Measurements from ENCODE around the gene IRF2BP1. TPM values are rescaled to one million over a fixed set of nuclear protein-coding genes. Genes with fewer than 3 reads are reported as not detected.

The IRF2BP1 gene
- total and polyA plus RNA-seq, 2 of the 13 experiments (the other 11 are each of a cell fraction or from before 2014, with no cell fraction given) = 4.3 to 14.3 TPM

- TF ChIP-seq ZMAT5 (CRISPR knock-in tag; IDR thresholded peaks at IDR 0.05; ENCODE audit: borderline replicate concordance, low read depth) = no peak
- TF ChIP-seq ATF7-NPFF (CRISPR knock-in tag; IDR thresholded peaks at IDR 0.05; ENCODE audit: low read depth) = no peak
- peak; percentile 58; the same call in 1 of the 2 replicates for TF ChIP-seq TMF1 (CRISPR knock-in tag; IDR thresholded peaks at IDR 0.05; ENCODE audit: low read depth)
- TF ChIP-seq SMAD3 (CRISPR knock-in tag; IDR thresholded peaks at IDR 0.05) = 0 out of 2 replicates have a peak, but pooled peaks have one; percentile 23
- TF ChIP-seq TBX2 (CRISPR knock-in tag; IDR thresholded peaks at IDR 0.05; ENCODE audit: borderline replicate concordance) = peak; percentile 42; the same call in 1 of the 2 replicates
- TF ChIP-seq ELF1 (CRISPR knock-in tag; IDR thresholded peaks at IDR 0.05) = peak; percentile 33; the same call in 1 of the 2 replicates
- no peak for TF ChIP-seq SP1 (IDR thresholded peaks at IDR 0.05)
- TF ChIP-seq SP1 (CRISPR knock-in tag; IDR thresholded peaks at IDR 0.05) = peak; percentile 31; the same call in 1 of the 2 replicates
- TF ChIP-seq ARID4A (CRISPR knock-in tag; IDR thresholded peaks at IDR 0.05; ENCODE audit: borderline replicate concordance) = no peak; the same call in none of the 2 replicates
- no peak for TF ChIP-seq ZNF512B (CRISPR knock-in tag; IDR thresholded peaks at IDR 0.05; ENCODE audit: borderline replicate concordance)
- peak; percentile 40; the same call in 1 of the 2 replicates for TF ChIP-seq ZBED4 (CRISPR knock-in tag; IDR thresholded peaks at IDR 0.05; ENCODE audit: borderline replicate concordance)
- TF ChIP-seq GATAD1 (CRISPR knock-in tag; IDR thresholded peaks at IDR 0.05) = peak; percentile 44; the same call in 1 of the 2 replicates
- peak; percentile 51; the same call in 1 of the 2 replicates for TF ChIP-seq MYC (CRISPR knock-in tag; IDR thresholded peaks at IDR 0.05; ENCODE audit: borderline replicate concordance)
Observed at GRCh38 chr19:45881909-45882528, 3.9 kb downstream of the IRF2BP1 start (continued).

All from HepG2 (cell line).